ENCODE results near the gene BLM. TPM values are rescaled to one million over a fixed set of nuclear protein-coding genes. Genes with fewer than 3 reads are reported as not detected.

The BLM gene
- total RNA-seq, 1 donor from 2014 or later = 5.6 TPM

GRCh38 chr15:90837094-90837493, 119.9 kb downstream of the BLM start:
- Histone ChIP-seq H3K4me3 (ENCODE audit: low read depth, low read length) (no peak overlapping the region), H3K27me3 (ENCODE audit: control insufficient read depth, insufficient read depth, low read length) (no peaks in the 10 kb centered on the region), H3K36me3 (ENCODE audit: control insufficient read depth, insufficient read depth, low read length) (no peaks in the 10 kb centered on the region)
- TF ChIP-seq CTCF (IDR thresholded peaks at IDR 0.05; ENCODE audit: insufficient read depth, low read length, poor library complexity, severe bottlenecking) = no peak
- DNase-seq (ENCODE audit: low read depth) = no peak

GRCh38 chr15:90838139-90838538, 121.0 kb downstream of the BLM start:
- no peak for TF ChIP-seq CTCF (IDR thresholded peaks at IDR 0.05; ENCODE audit: insufficient read depth, low read length, poor library complexity, severe bottlenecking)
- H3K27me3 ChIP-seq (ENCODE audit: control insufficient read depth, insufficient read depth, low read length) = no peaks in the 10 kb centered on the region
- no peaks in the 10 kb centered on the region for H3K36me3 ChIP-seq (ENCODE audit: control insufficient read depth, insufficient read depth, low read length)
- no peak for DNase-seq (ENCODE audit: low read depth)
- no peak overlapping the region for H3K4me3 ChIP-seq (ENCODE audit: low read depth, low read length)

GRCh38 chr15:90838544-90838943, 121.4 kb downstream of the BLM start:
- no peak for TF ChIP-seq CTCF (IDR thresholded peaks at IDR 0.05; ENCODE audit: insufficient read depth, low read length, poor library complexity, severe bottlenecking)

GRCh38 chr15:90839187-90840071, 122.3 kb downstream of the BLM start:
- no peak for DNase-seq (ENCODE audit: low read depth)
- TF ChIP-seq CTCF (IDR thresholded peaks at IDR 0.05; ENCODE audit: insufficient read depth, low read length, poor library complexity, severe bottlenecking) = no peak
- Histone ChIP-seq H3K27me3 (ENCODE audit: control insufficient read depth, insufficient read depth, low read length) (no peaks in the 10 kb centered on the region), H3K4me3 (ENCODE audit: low read depth, low read length) (no peak overlapping the region), H3K36me3 (ENCODE audit: control insufficient read depth, insufficient read depth, low read length) (no peaks in the 10 kb centered on the region)

More at GRCh38 chr15:90838544-90838943, 121.4 kb downstream of the BLM start:
- Histone ChIP-seq H3K4me3 (ENCODE audit: low read depth, low read length) (no peak overlapping the region), H3K36me3 (ENCODE audit: control insufficient read depth, insufficient read depth, low read length) (no peaks in the 10 kb centered on the region), H3K27me3 (ENCODE audit: control insufficient read depth, insufficient read depth, low read length) (no peaks in the 10 kb centered on the region)
- DNase-seq (ENCODE audit: low read depth) = no peak

- Histone ChIP-seq H3K36me3 (ENCODE audit: control insufficient read depth, insufficient read depth, low read length) (no peaks in the 10 kb centered on the region), H3K4me3 (ENCODE audit: low read depth, low read length) (no peak overlapping the region), H3K27me3 (ENCODE audit: control insufficient read depth, insufficient read depth, low read length) (no peaks in the 10 kb centered on the region)
- no peak for TF ChIP-seq CTCF (IDR thresholded peaks at IDR 0.05; ENCODE audit: insufficient read depth, low read length, poor library complexity, severe bottlenecking)
- no peak for DNase-seq (ENCODE audit: low read depth)
These were observed 123.2 kb downstream of the BLM start for GRCh38 chr15:90840157-90840855.

Measured in kidney epithelial cell (primary cell).